H1 (cell line): ENCODE measurements around the gene SLC35E4.

Source experiments
- ASH2L ChIP-seq: fragments of 200-600, 300-600 bp; sonication (generic); IDR thresholded peaks from one replicate; pipeline ENCODE4 v1.7.1; 2017; ENCODE audit warnings: low read length
- CBX8 ChIP-seq: fragments of 300-800, 300-1000 bp; sonication (generic); IDR thresholded peaks from 2 replicates; pipeline ENCODE4 v1.7.1; 2016; ENCODE audit warnings: low read depth, low read length, borderline replicate concordance
- CTCF ChIP-seq, 3 experiments: IDR thresholded peaks; 1 replicate in 2 of 3; 2 replicates in 1 of 3; pipeline versions ENCODE4 v1.5.1 to v1.6.1; 2011; ENCODE audit warnings: low read length in 3 of 3, mild to moderate bottlenecking in 3 of 3, inconsistent platforms in 2 of 3, low read depth in 1 of 3, moderate library complexity in 1 of 3; ENCODE audit not compliant: insufficient read depth in 1 of 3; ENCODE audit errors: control extremely low read depth in 1 of 3
- EP300 ChIP-seq, 2 experiments: IDR thresholded peaks; 1 replicate in 1 of 2; 2 replicates in 1 of 2; pipeline ENCODE4 v1.6.1; 2011 to 2012; ENCODE audit warnings: low read depth in 2 of 2, low read length in 2 of 2, mild to moderate bottlenecking in 2 of 2, borderline replicate concordance in 1 of 2, inconsistent platforms in 1 of 2, moderate library complexity in 1 of 2
- FOSL1 ChIP-seq: IDR thresholded peaks from 2 replicates; pipeline ENCODE4 v1.6.1; 2011; ENCODE audit warnings: mild to moderate bottlenecking, low read depth, low read length, moderate library complexity; ENCODE audit not compliant: insufficient read depth
- KDM1A ChIP-seq: fragments of 200-600, 300-600 bp; sonication (generic); IDR thresholded peaks from 2 replicates; pipeline ENCODE4 v1.7.1; 2016; ENCODE audit warnings: mild to moderate bottlenecking, low read length, borderline replicate concordance
- KDM4A ChIP-seq: IDR thresholded peaks from one replicate; pipeline ENCODE4 v1.7.1; 2012; ENCODE audit warnings: low read depth, mild to moderate bottlenecking, moderate library complexity, low read length, inconsistent platforms; ENCODE audit not compliant: severe bottlenecking
- MAX ChIP-seq: IDR thresholded peaks from 2 replicates; pipeline ENCODE4 v1.6.1; 2012; ENCODE audit warnings: inconsistent platforms
- POLR2A ChIP-seq, 2 experiments: IDR thresholded peaks; 1 replicate in 1 of 2; 2 replicates in 1 of 2; pipeline ENCODE4 v1.6.1; 2011; ENCODE audit warnings: low read depth in 2 of 2, low read length in 2 of 2, mild to moderate bottlenecking in 2 of 2; ENCODE audit errors: control extremely low read depth in 1 of 2
- RAD21 ChIP-seq, 2 experiments: IDR thresholded peaks in 1 of 2; conservative IDR thresholded peaks in 1 of 2; 2 replicates each; pipeline ENCODE4 v1.6.1; 2011; ENCODE audit warnings: low read depth in 2 of 2, low read length in 2 of 2, improper control_type of control experiment in 1 of 2, inconsistent platforms in 1 of 2, mild to moderate bottlenecking in 1 of 2, moderate library complexity in 1 of 2
- SUZ12 ChIP-seq: fragments of 200-600 bp; sonication (generic); IDR thresholded peaks from 2 replicates; pipeline ENCODE4 v1.6.1; 2012; ENCODE audit warnings: mild to moderate bottlenecking, inconsistent platforms, low read length, moderate library complexity, mixed read lengths
- TAF1 ChIP-seq: IDR thresholded peaks from 2 replicates; pipeline ENCODE4 v1.6.1; 2011; ENCODE audit warnings: mild to moderate bottlenecking, low read depth, low read length

GRCh38 chr22:30665266-30665665 lies 29.7 kb downstream of the SLC35E4 start:
- TF ChIP-seq POLR2A (IDR thresholded peaks at IDR 0.05; ENCODE audit: control extremely low read depth in 1 of 2, low read depth in 2 of 2, low read length in 2 of 2) (no peak), RAD21 (IDR thresholded peaks at IDR 0.05 in 1 of 2, conservative IDR thresholded peaks at IDR 0.05 in 1 of 2; ENCODE audit: low read depth in 2 of 2, low read length in 2 of 2) (no peak), CTCF (IDR thresholded peaks at IDR 0.05; ENCODE audit: control extremely low read depth in 1 of 3, insufficient read depth in 1 of 3, low read depth in 1 of 3, low read length in 3 of 3) (no peak), SUZ12 (no peak), FOSL1 (no peak), KDM1A (no peak), MAX (no peak), ASH2L (no peak), TAF1 (no peak), EP300 (IDR thresholded peaks at IDR 0.05; ENCODE audit: borderline replicate concordance in 1 of 2, low read depth in 2 of 2, low read length in 2 of 2) (no peak), CBX8 (no peak), KDM4A (no peak)
